ENCODE measurements around the gene P2RY12.
A peak's percentile ranks its signal among the peaks of the same experiment; 100 is the strongest.

Gene P2RY12

GRCh38 chr3:151419806-151420205, 35.3 kb upstream of the P2RY12 start:
- TF ChIP-seq CTCF (IDR thresholded peaks at IDR 0.05; ENCODE audit: poor library complexity, severe bottlenecking) = no peak
- no peak for DNase-seq (ENCODE audit: low spot score)
- no peak overlapping the region for H3K4me3 ChIP-seq (ENCODE audit: severe bottlenecking)
- no peaks in the 10 kb centered on the region for H3K36me3 ChIP-seq (ENCODE audit: low read depth)
- no peak for ATAC-seq (ENCODE audit: low read depth)
- no peaks in the 10 kb centered on the region for H3K9me3 ChIP-seq (ENCODE audit: severe bottlenecking)
- no peaks in the 10 kb centered on the region for H3K4me1 ChIP-seq (ENCODE audit: insufficient read depth, poor library complexity, severe bottlenecking)
- H3K27ac ChIP-seq (ENCODE audit: poor library complexity, severe bottlenecking) = no peak overlapping the region
- H3K27me3 ChIP-seq (ENCODE audit: insufficient read depth, poor library complexity, severe bottlenecking) = no peaks in the 10 kb centered on the region

GRCh38 chr3:151415289-151415688, 30.7 kb upstream of the P2RY12 start:
- H3K4me3 ChIP-seq (ENCODE audit: severe bottlenecking) = no peak overlapping the region
- no peak overlapping the region for H3K27ac ChIP-seq (ENCODE audit: poor library complexity, severe bottlenecking)
- TF ChIP-seq CTCF (IDR thresholded peaks at IDR 0.05; ENCODE audit: poor library complexity, severe bottlenecking) = no peak
- DNase-seq (ENCODE audit: low spot score) (no peak), ATAC-seq (ENCODE audit: low read depth) (no peak)
- H3K9me3 ChIP-seq (ENCODE audit: severe bottlenecking) = no peaks in the 10 kb centered on the region
- no peaks in the 10 kb centered on the region for H3K27me3 ChIP-seq (ENCODE audit: insufficient read depth, poor library complexity, severe bottlenecking)
- no peaks in the 10 kb centered on the region for H3K4me1 ChIP-seq (ENCODE audit: insufficient read depth, poor library complexity, severe bottlenecking)
- H3K36me3 ChIP-seq (ENCODE audit: low read depth) = no peaks in the 10 kb centered on the region

- no peak for ATAC-seq (ENCODE audit: low read depth)
- H3K4me1 ChIP-seq (ENCODE audit: insufficient read depth, poor library complexity, severe bottlenecking) = no peaks in the 10 kb centered on the region
- no peak for DNase-seq (ENCODE audit: low spot score)
- H3K27ac ChIP-seq (ENCODE audit: poor library complexity, severe bottlenecking) = no peak overlapping the region
- no peaks in the 10 kb centered on the region for H3K27me3 ChIP-seq (ENCODE audit: insufficient read depth, poor library complexity, severe bottlenecking)
- no peak overlapping the region for H3K4me3 ChIP-seq (ENCODE audit: severe bottlenecking)
- H3K36me3 ChIP-seq (ENCODE audit: low read depth) = no peaks in the 10 kb centered on the region
- H3K9me3 ChIP-seq (ENCODE audit: severe bottlenecking) = no peaks in the 10 kb centered on the region
- TF ChIP-seq CTCF (IDR thresholded peaks at IDR 0.05; ENCODE audit: poor library complexity, severe bottlenecking) = peak; percentile 25
Observed at GRCh38 chr3:151412989-151413388, 28.4 kb upstream of the P2RY12 start.

- Histone ChIP-seq H3K36me3 (ENCODE audit: low read depth) (no peaks in the 10 kb centered on the region), H3K4me3 (ENCODE audit: severe bottlenecking) (no peak overlapping the region), H3K27me3 (ENCODE audit: insufficient read depth, poor library complexity, severe bottlenecking) (no peaks in the 10 kb centered on the region), H3K4me1 (ENCODE audit: insufficient read depth, poor library complexity, severe bottlenecking) (no peaks in the 10 kb centered on the region), H3K9me3 (ENCODE audit: severe bottlenecking) (no peaks in the 10 kb centered on the region), H3K27ac (ENCODE audit: poor library complexity, severe bottlenecking) (no peak overlapping the region)
- TF ChIP-seq CTCF (IDR thresholded peaks at IDR 0.05; ENCODE audit: poor library complexity, severe bottlenecking) = no peak
- DNase-seq (ENCODE audit: low spot score) = no peak
- ATAC-seq (ENCODE audit: low read depth) = no peak
Observed at GRCh38 chr3:151410891-151411559, 26.5 kb upstream of the P2RY12 start.

- DNase-seq (ENCODE audit: low spot score) (no peak), ATAC-seq (ENCODE audit: low read depth) (no peak)
- no peaks in the 10 kb centered on the region for H3K27me3 ChIP-seq (ENCODE audit: insufficient read depth, poor library complexity, severe bottlenecking)
- no peak for TF ChIP-seq CTCF (IDR thresholded peaks at IDR 0.05; ENCODE audit: poor library complexity, severe bottlenecking)
- no peak overlapping the region for H3K4me3 ChIP-seq (ENCODE audit: severe bottlenecking)
- no peaks in the 10 kb centered on the region for H3K9me3 ChIP-seq (ENCODE audit: severe bottlenecking)
- H3K36me3 ChIP-seq (ENCODE audit: low read depth) = no peaks in the 10 kb centered on the region
- no peak overlapping the region for H3K27ac ChIP-seq (ENCODE audit: poor library complexity, severe bottlenecking)
- no peaks in the 10 kb centered on the region for H3K4me1 ChIP-seq (ENCODE audit: insufficient read depth, poor library complexity, severe bottlenecking)
Observed at GRCh38 chr3:151407928-151408327, 23.4 kb upstream of the P2RY12 start.
